Esophagus squamous epithelium (tissue), 5 donors: ENCODE data around the gene IWS1. TPM values are rescaled to one million over a fixed set of nuclear protein-coding genes. Genes with fewer than 3 reads are reported as not detected.

Experiments
- DNase-seq: peaks from one replicate; lab custom pipeline; 2025; lab: John Stamatoyannopoulos, UW
- H3K27ac ChIP-seq, 4 donors: fragments of 200-600 bp; sonication (generic); one replicate each; pipeline ENCODE4 v1.5.1; 2016 to 2019; ENCODE audit warnings: mild to moderate bottlenecking in 1 of 4
- H3K27me3 ChIP-seq, 4 donors: fragments of 200-600 bp; sonication (generic); 1 replicate in 3 of 4; 2 replicates in 1 of 4; pipeline versions ENCODE4 v1.5.1 to v1.6.0; 2017 to 2021; ENCODE audit warnings: antibody characterized with exemption in 1 of 4
- H3K36me3 ChIP-seq, 3 donors: fragments of 200-600 bp; sonication (generic); one replicate each; pipeline ENCODE4 v1.5.1; 2016 to 2019
- H3K4me1 ChIP-seq, 3 donors: fragments of 200-600 bp; sonication (generic); one replicate each; pipeline ENCODE4 v1.5.1; 2017 to 2019
- H3K4me3 ChIP-seq, 4 donors: fragments of 200-600 bp; sonication (generic); 1 replicate in 3 of 4; 2 replicates in 1 of 4; pipeline ENCODE4 v1.5.1; 2016 to 2019; ENCODE audit warnings: mild to moderate bottlenecking in 2 of 4, moderate library complexity in 1 of 4
- H3K9me3 ChIP-seq, 3 donors: fragments of 200-600 bp; sonication (generic); one replicate each; pipeline ENCODE4 v1.5.1; 2016 to 2019
- POLR2A ChIP-seq, 4 donors: fragments of 450-650 bp; IDR thresholded peaks; one replicate each; pipeline ENCODE4 v1.6.1; 2017; ENCODE audit warnings: antibody characterized with exemption in 4 of 4, mild to moderate bottlenecking in 4 of 4, moderate library complexity in 3 of 4
- WGBS, 2 donors: methylation state at CpG; one replicate each; pipeline ENCODE4 v1.1.5; 2018; 5-methylcytosine and 5-hydroxymethylcytosine counted together
- intact Hi-C: fragments of 100-400 bp; cut with DNase I; formaldehyde crosslinking; loops from one replicate; pipeline ENCODE4 v1.15.0; 2022
- total RNA-seq, 4 donors: library from RNA; depleted of rRNA; stranded (reverse); fragments of >200 nt; gene quantifications; one replicate each; pipeline ENCODE4 v1.1.0, GENCODE V29; 2016
- TF ChIP-seq, protein P1 (sequence below), 6 experiments: fragments of 450-650 bp in 4 of 6; fragments of 200-600 bp in 2 of 6; sonication (generic) in 2 of 6; IDR thresholded peaks; one replicate each; pipeline ENCODE4 v1.5.1; 2016 to 2019; ENCODE audit warnings: antibody characterized with exemption in 6 of 6, mild to moderate bottlenecking in 4 of 6, moderate library complexity in 4 of 6
- donor health status: DM: yes; HTN: yes; CAD: no.

The IWS1 gene
- total RNA-seq, 4 donors from 2014 or later, result 22.0 to 34.1 (median 28.9) TPM

GRCh38 chr2:127508631-127509034 is 17.7 kb downstream of the IWS1 start:
- peaks cover 6 to 32% (median 10%) of the 10 kb centered on the region in 3 donors for H3K36me3 ChIP-seq
- no peaks in the 10 kb centered on the region for H3K9me3 ChIP-seq
- peaks cover 8 to 35% (median 11%) of the 10 kb centered on the region in 3 donors for H3K4me1 ChIP-seq
- intact Hi-C loops, result no loop called here
- peak overlapping the region; percentile 22 to 68 (median 63) for H3K27ac ChIP-seq
- peak; percentile 2 for DNase-seq
- WGBS, 2 donors, result 5 to 9% methylated on average over 3 of the region's 3 CpGs
- no peak overlapping the region for H3K4me3 ChIP-seq
- H3K27me3 ChIP-seq, result no peaks in the 10 kb centered on the region
- no peak for TF ChIP-seq POLR2A (IDR thresholded peaks at IDR 0.05)
- TF ChIP-seq, protein P1, sequence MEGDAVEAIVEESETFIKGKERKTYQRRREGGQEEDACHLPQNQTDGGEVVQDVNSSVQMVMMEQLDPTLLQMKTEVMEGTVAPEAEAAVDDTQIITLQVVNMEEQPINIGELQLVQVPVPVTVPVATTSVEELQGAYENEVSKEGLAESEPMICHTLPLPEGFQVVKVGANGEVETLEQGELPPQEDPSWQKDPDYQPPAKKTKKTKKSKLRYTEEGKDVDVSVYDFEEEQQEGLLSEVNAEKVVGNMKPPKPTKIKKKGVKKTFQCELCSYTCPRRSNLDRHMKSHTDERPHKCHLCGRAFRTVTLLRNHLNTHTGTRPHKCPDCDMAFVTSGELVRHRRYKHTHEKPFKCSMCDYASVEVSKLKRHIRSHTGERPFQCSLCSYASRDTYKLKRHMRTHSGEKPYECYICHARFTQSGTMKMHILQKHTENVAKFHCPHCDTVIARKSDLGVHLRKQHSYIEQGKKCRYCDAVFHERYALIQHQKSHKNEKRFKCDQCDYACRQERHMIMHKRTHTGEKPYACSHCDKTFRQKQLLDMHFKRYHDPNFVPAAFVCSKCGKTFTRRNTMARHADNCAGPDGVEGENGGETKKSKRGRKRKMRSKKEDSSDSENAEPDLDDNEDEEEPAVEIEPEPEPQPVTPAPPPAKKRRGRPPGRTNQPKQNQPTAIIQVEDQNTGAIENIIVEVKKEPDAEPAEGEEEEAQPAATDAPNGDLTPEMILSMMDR (IDR thresholded peaks at IDR 0.05), result no peak

DNA sequence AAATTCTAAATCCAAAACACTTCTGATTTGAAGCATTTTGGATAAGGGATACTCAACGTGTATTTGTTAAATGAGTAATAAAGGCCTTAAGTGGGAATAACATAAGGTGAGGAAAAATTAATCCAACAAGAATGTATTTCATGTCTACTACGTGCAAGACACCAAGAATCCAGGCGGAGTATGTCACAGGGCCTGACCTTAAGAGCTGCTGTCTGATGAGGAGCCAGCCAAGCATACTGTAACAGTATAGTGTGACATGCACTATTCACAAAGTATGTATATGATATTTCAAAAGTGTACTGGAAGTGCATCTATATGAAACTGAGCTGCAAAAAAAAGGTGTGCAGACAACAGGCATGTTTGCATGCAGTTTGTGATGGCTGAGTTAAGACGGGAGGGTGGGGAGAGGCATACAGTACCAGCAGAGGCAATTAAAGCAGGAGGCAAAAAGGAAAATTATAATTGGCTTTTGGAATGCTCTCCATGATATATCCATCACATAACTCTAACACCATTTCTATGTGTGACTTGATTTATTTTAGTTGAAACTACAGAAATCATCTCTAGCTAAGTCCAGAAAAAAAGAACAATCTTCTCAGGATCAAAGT is 18.2 kb downstream of the IWS1 start:
- Histone ChIP-seq H3K36me3 (peaks cover 6 to 36% (median 10%) of the 10 kb centered on the region in 3 donors), H3K4me3 (no peak overlapping the region), H3K9me3 (no peaks in the 10 kb centered on the region), H3K27ac (peak overlapping the region in 2 of 4 donors; percentile 60 to 66), H3K27me3 (no peaks in the 10 kb centered on the region), H3K4me1 (peaks cover 8 to 35% (median 11%) of the 10 kb centered on the region in 3 donors)
- no peak for TF ChIP-seq POLR2A (IDR thresholded peaks at IDR 0.05)
- TF ChIP-seq, protein P1 (IDR thresholded peaks at IDR 0.05), result no peak
- DNase-seq, result no peak
- intact Hi-C loops, result no loop called here
- WGBS, 2 donors, result 67 to 71% methylated on average over 4 of the region's 4 CpGs

DNA sequence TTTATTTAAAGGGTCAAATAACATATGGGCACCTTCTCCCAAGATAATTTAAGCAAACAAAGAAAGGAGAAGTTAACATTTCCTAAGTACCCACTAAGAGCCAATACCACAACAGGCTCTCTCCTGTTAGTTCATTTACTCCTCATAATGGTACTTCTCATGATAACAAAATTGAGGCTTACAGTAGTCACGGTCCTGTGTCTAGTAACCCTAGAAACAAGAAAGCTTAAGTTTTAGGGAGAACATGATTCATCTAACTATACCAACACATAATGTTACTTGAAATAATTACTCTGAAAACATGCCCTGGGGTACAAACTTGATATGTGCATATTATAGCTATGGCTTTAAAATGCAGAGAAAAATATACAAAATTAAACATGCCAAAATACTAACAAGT is 19.8 kb downstream of the IWS1 start:
- Histone ChIP-seq H3K4me1 (peaks cover 8 to 28% (median 11%) of the 10 kb centered on the region in 3 donors), H3K27me3 (no peaks in the 10 kb centered on the region), H3K4me3 (no peak overlapping the region), H3K36me3 (peaks cover 12 to 42% (median 23%) of the 10 kb centered on the region in 3 donors), H3K9me3 (no peaks in the 10 kb centered on the region), H3K27ac (no peak overlapping the region)
- TF ChIP-seq, protein P1 (IDR thresholded peaks at IDR 0.05), result no peak
- TF ChIP-seq POLR2A (IDR thresholded peaks at IDR 0.05), result no peak
- intact Hi-C loops, result no loop called here
- no peak for DNase-seq
- 63 to 78% methylated on average over 1 of the region's 1 CpG for whole genome bisulfite sequencing, 2 donors

- H3K36me3 ChIP-seq, result peaks cover 12 to 60% (median 23%) of the 10 kb centered on the region in 3 donors
- 78 to 79% methylated on average over 4 to 11 of the region's 11 CpGs for WGBS, 2 donors
- intact Hi-C loops, result no loop called here
Measured at GRCh38 chr2:127504552-127505430, 21.5 kb downstream of the IWS1 start.

More at GRCh38 chr2:127504552-127505430, 21.5 kb downstream of the IWS1 start:
- no peak overlapping the region for H3K4me3 ChIP-seq
- H3K27ac ChIP-seq, result no peak overlapping the region
- peaks cover 8 to 28% (median 11%) of the 10 kb centered on the region in 3 donors for H3K4me1 ChIP-seq
- no peaks in the 10 kb centered on the region for H3K27me3 ChIP-seq
- no peak for DNase-seq
- no peak for TF ChIP-seq POLR2A (IDR thresholded peaks at IDR 0.05)
- TF ChIP-seq, protein P1 (IDR thresholded peaks at IDR 0.05), result no peak
- no peaks in the 10 kb centered on the region for H3K9me3 ChIP-seq
